Activated CD4-positive, CD25-positive, alpha-beta regulatory T cell (primary cell): ENCODE measurements around the gene CAMSAP2.

Source experiments
- DNase-seq, 4 experiments: peaks; one replicate each; lab custom pipeline; 2025; lab: John Stamatoyannopoulos, UW

CAMSAP2 gene

GRCh38 chr1:200885623-200886402 is 147.1 kb downstream of the CAMSAP2 start:
- no peak for DNase-seq

- no peak for DNase-seq
These were observed 147.9 kb downstream of the CAMSAP2 start for GRCh38 chr1:200886594-200886993.

DNA sequence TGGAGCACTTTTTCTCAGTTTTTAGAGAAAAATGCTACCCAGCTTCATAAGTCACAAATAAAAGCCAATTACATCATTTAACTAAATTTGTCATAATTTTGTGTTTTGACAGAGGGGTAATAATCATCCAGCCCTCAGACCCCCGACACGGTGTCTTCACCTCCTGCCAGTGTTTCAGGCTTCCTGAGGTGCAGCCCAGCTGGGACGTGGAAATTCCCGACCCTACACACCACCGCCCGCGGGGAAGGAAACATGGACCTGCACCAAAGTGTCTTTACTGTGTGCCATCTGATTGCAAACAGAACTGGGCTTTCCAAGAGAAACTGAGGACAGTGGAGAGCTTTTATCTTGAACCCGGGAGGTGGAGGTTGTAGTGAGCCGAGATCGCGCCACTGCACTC is 148.3 kb downstream of the CAMSAP2 start:
- no peak for DNase-seq

DNA sequence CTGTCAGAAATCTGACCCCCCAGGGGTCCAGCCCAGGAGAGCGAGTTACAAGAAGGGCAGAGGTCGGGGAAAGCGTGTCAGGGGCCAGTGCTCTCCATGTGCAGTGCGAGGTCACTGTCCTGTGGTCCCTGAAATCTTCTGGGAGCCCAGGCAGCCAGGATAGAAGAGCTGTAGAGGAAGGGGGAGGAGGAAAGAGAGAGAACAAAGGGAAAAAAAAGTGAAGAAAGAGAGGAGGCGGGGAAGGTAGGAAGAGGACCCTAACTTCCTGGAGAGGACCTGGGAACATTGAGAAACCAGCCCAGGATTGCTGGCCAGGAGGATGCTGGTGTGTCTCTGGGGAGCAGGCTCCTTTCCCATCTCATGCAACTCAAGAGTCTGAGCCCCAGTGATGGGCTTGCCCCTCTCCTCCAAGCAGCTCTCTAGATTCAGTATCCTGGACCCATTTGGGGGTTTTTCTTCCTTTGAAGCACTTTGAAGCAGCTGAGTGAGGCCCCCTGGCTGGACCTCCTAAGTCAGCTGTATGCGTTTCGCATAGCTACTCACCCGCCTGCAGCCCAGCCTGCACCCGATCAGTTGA is 149.2 kb downstream of the CAMSAP2 start:
- no peak for DNase-seq

GRCh38 chr1:200888349-200888838 is 149.7 kb downstream of the CAMSAP2 start:
- DNase-seq = peak; percentile 19 to 34 (median 32)

DNA sequence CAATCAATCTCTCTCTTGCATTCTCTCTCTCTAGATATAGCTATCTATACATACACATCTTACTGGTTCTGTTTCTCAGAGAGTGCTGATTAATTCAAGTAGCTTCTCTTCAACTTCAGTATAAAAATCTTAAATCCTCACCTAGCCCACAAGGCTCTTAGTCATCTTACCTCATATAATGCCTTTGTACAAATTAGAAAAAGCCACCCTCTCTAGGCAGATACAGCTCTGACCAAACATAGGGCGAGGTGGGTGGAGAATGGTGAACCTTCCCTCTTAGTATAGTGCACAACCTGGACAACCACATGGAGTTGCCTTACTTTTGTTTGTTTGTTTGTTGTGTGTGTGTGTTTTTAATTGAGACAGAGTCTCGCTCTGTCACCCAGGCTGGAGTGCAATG is 150.9 kb downstream of the CAMSAP2 start:
- no peak for DNase-seq

GRCh38 chr1:200890027-200890426 is 151.3 kb downstream of the CAMSAP2 start:
- DNase-seq = no peak

DNA sequence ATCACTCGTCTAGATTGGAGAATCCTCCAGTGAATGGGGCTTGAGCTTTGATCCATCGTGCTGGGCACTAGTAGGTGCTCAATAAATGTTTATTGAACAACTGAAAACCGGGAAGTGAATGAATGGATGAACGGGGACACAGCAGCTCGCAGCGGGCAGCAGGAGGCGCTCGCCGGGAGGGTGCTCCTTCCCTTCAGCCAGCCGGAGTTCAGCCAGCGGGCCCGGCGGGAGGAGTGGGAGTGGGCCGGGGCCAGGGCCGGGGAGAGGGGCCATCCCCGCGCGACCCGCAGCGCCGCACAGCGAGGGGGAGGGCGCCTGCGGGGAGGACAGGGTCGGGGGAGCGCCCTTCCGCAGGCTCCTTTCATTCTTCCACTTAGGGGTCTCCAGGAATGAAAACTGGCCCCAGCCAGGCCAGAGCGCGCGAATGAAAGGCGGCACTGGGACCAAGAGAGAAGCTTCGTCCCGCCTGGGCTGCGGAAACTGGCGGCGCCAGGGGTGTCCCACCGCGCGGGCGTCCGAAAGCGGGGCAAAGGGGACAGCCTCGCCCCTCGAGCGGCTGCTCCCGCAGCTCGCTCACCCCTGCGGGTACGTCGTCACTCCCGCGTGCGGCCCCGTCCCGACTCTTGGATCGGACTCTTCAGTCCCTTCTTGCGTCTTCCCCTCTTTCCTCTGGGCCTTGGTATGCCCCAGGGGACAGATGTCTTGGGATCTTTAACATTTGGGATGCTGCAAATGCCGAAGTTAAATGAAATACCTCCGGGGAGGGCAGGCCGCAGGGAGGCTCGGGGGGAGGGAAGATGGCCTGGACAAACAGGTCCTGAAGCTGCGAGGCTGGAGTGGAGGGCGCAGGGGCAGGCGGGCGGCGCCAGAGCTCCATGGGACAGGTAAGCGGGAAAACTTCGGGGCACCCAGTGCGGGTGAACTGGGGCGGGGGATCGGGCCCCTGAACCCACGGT is 152.4 kb downstream of the CAMSAP2 start:
- no peak for DNase-seq

- no peak for DNase-seq
These were observed 153.1 kb downstream of the CAMSAP2 start for GRCh38 chr1:200891774-200892157.

GRCh38 chr1:200892546-200892945 is 153.9 kb downstream of the CAMSAP2 start:
- no peak for DNase-seq

GRCh38 chr1:200892958-200893357 is 154.3 kb downstream of the CAMSAP2 start:
- DNase-seq = no peak

- no peak for DNase-seq
These were observed 154.8 kb downstream of the CAMSAP2 start for GRCh38 chr1:200893411-200893901.

GRCh38 chr1:200894712-200895442 is 156.2 kb downstream of the CAMSAP2 start, which contains the start of gene INAVA:
TSS of gene INAVA (plus strand) at chr1:200894900. CDS start at chr1:200898401, 3,501 bp downstream.
- DNase-seq = no peak

DNA sequence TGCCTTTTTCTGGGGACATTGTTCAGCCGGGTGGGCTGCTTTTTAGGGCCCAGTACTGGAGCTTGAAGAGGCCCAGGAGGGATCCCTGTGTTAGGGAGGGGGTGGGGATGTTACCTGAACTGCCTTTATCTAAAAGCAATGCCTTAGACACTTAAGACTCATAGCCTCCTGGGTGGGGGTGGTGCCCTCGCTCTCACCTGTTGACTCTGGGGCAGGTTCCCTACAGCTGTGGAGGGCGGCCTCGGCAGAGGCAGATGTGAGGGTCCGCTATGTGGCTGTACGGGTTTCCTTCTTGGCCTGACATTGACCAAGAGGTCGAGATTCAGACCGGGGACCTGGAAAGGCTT is 156.7 kb downstream of the CAMSAP2 start:
- no peak for DNase-seq

DNA sequence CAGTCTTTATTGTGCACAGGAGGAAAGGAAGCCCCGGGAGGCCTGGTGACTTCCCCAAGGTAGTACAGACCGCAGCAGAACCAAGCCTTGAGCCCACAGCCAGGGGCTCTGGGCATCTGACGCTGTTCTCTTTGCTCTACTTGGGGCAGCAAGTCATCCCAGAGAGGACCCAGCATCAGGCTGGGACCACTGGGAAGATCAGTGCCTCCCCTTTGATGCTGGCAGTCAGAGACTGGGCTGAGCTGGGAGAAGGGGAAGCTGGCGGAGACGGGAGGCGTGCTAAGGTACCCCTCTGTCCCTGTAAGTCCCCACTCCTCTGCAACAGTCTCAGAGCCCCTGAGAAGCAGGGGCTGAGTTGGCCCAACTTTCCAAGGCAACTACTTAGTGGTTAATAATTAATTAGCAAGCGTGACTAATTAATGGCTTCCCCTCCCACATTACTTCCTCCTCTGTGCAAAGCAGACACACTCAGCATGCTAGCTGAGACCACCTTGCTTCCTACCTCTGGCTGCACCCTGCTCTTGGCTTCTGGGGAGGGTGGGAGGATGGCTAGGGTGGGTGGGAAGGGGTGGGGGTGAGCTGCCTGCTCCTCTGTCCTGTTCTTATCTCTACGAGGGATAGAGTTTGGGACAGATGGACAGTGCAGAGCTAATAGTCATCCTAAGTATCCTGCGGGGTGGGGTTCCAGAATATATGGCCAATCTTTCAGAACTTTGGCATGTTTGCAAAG is 157.3 kb downstream of the CAMSAP2 start:
- no peak for DNase-seq

DNA sequence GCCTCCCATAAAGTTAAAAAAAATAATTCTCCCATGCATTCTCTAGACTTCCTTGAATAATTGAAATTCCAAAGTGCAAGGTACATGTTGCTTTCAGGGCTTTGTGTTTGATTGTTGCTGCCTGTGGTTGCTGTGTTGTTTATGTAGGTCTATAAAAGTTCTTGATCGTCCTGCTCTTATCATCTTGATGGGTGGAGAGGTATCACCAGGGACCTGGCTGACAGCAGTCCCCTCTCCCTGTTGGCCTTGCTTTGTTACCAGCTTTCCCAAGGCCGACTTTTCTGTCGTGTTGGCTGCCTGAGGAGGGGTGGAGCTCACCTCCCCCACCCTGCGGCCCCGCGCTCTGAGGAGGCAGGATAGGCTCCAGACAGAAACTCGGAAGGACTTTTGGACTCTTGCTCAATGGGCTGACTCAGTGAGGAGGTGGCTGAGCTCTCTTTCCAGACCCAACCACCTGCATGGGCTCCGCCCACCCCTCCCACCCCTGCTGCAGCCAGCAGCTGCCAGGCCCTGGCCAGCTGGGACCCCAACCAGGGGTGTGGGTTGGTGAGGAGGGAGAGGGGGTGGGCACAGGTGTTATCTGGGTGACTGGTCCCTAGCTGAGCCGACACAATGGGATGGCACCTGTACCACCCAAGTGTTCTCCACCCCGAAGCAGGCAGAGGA is 158.0 kb downstream of the CAMSAP2 start:
- DNase-seq = no peak

DNA sequence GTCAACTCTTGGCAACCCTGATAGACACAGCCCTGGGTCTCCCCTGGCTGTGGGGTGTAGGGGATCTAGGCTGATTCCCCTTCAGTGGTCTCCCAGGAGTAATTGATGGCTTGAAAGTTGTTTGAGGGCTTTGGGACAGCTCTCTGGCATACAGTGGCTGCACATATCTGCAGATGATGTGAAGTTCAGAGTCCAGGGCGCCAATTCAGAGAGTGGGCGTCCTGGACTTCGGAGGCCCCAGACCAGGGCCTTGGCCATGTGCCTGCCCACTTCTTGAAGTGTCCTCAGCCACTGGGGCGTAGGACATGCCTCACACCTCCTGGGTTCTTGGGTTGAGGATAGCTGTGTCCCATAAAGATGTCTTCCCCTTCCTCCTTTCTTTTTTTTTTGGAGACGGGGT is 158.6 kb downstream of the CAMSAP2 start:
- no peak for DNase-seq

DNA sequence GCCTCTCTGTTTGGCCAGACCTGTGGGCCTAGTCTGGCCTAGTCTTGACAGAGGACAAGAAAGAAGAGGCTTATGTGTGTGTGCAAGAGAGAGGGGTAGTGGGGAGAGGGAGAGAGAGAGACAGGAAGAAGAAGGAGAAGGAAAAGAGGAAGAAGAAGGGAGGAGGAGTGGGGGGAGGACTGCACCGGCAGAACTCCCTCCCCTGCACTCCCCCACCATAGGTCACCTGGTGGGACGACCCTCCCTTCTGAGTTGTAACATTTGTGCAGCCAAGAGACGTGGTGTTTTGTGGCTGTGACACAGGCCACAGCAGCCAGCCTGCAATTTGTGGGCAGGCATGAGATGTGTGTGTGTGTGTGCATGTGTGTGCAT is 160.3 kb downstream of the CAMSAP2 start:
- no peak for DNase-seq

DNA sequence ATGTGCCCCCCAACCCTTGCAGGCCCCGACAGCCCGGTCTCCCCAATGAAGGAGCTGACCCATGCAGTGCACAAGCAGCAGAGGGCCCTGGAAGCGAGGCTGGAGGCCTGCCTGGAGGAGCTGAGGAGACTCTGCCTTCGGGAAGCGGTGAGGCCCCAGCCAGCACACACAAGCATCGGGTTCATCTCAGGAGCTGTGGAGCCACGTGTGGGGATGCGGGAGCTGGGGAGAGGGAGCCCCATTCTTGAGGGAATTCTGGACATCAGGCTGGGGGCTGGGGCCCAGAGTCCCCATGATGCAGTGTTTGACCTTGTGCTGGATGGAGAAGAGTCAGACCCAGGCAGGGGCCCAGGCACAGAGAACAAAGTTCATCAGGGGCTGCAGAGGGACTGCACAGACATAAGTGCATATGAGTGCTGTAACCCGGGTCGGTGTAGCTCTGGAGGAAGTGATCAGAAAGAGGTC is 160.8 kb downstream of the CAMSAP2 start:
- no peak for DNase-seq
